ENCODE measurements around the gene ADCYAP1R1. TPM values are rescaled to one million over a fixed set of nuclear protein-coding genes. Genes with fewer than 3 reads are reported as not detected.
A peak's percentile ranks its signal among the peaks of the same experiment; 100 is the strongest.

ADCYAP1R1 gene
- total and polyA plus RNA-seq, 2 of the 8 experiments (the other 6 are each of a cell fraction or from before 2014, with no cell fraction given) = 14.4 to 14.6 TPM

DNA sequence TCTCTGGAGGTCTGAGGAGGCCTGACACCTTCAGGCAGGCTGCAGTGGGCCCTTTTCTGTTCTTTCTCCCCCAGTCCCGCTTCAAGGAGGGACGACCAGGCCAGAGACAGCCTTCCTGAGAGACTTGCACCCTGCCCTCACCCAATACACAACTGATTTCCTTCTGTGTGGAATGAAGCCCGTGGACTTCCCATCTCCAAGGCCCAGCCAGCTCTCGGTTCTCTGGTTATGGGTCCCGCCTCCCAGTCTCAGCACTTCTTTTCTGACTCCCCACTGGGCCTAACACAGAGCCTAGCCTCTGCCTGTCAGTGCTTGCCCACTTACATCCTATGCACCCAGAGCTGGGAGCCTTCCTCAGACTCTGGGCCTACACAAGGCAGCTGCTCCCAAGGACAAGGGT lies 24.1 kb upstream of the ADCYAP1R1 start:
- Histone ChIP-seq H4K20me1 (replicated peaks in 1 of 2; ENCODE audit: control insufficient read depth in 1 of 2, insufficient read depth in 2 of 2, low read length in 2 of 2) (no peaks in the 10 kb centered on the region), H3K4ac (replicated peaks; ENCODE audit: insufficient read length, low read depth, low read length) (no peak overlapping the region), H3K4me1 (replicated peaks in 1 of 4; ENCODE audit: control insufficient read depth in 3 of 4, insufficient read depth in 4 of 4, low read length in 3 of 4) (peaks cover 3 to 10% (median 6%) of the 10 kb centered on the region in 4 experiments), H3K79me1 (ENCODE audit: low read depth, low read length) (no peaks in the 10 kb centered on the region; the same call in 1 of the 2 replicates), H3K36me3 (ENCODE audit: control insufficient read depth in 2 of 4, insufficient read depth in 4 of 4, low read length in 3 of 4) (no peaks in the 10 kb centered on the region), H2BK15ac (ENCODE audit: low read length) (no peak overlapping the region), H2BK120ac (replicated peaks; ENCODE audit: low read depth, low read length) (no peak overlapping the region), H3K27ac (ENCODE audit: low read depth, low read length) (no peak overlapping the region), H2BK12ac (ENCODE audit: low read depth, low read length) (peak overlapping the region; percentile 60; the same call in 1 of the 2 replicates), H3K56ac (replicated peaks; ENCODE audit: insufficient read length, low read depth, low read length) (no peak overlapping the region), H4K8ac (ENCODE audit: extremely low read depth, insufficient read depth, low read length) (no peak overlapping the region), H4K5ac (ENCODE audit: insufficient read length, low read depth, low read length) (no peak overlapping the region), H3K23ac (ENCODE audit: insufficient read length) (no peak overlapping the region), H3K79me2 (ENCODE audit: control insufficient read depth in 1 of 2, insufficient read depth in 2 of 2, low read length in 2 of 2) (no peaks in the 10 kb centered on the region), H3K4me3 (ENCODE audit: extremely low read depth in 1 of 4, insufficient read depth in 2 of 4, low read depth in 3 of 4, low read length in 4 of 4) (no peak overlapping the region), H2AFZ (ENCODE audit: low read length) (no peak overlapping the region), H3K27me3 (replicated peaks in 1 of 4; ENCODE audit: control insufficient read depth in 3 of 4, extremely low read depth in 1 of 4, insufficient read depth in 3 of 4, low read length in 3 of 4) (no peaks in the 10 kb centered on the region), H3K18ac (ENCODE audit: extremely low read depth, low read length) (0 out of 2 replicates have a peak overlapping the region, but pooled peaks have one; percentile 78), H3K9me3 (ENCODE audit: insufficient read depth in 2 of 2, low read depth in 1 of 2, low read length in 1 of 2) (no peaks in the 10 kb centered on the region), H3K9ac (replicated peaks in 1 of 4; ENCODE audit: extremely low read depth in 1 of 4, low read depth in 3 of 4, low read length in 3 of 4) (no peak overlapping the region), H3K23me2 (ENCODE audit: low read depth, low read length) (no peaks in the 10 kb centered on the region), H2BK20ac (ENCODE audit: low read length) (no peak overlapping the region), H3K4me2 (ENCODE audit: insufficient read depth in 1 of 2, low read depth in 2 of 2, low read length in 2 of 2) (no peak overlapping the region), H3K14ac (ENCODE audit: insufficient read length) (no peak overlapping the region), H2AK5ac (ENCODE audit: low read depth, low read length) (no peak overlapping the region), H2BK5ac (ENCODE audit: low read depth, low read length) (no peak overlapping the region), H4K91ac (replicated peaks; ENCODE audit: insufficient read length, low read length) (no peak overlapping the region)
- ChIA-PET CTCF (ENCODE audit: partially characterized antibody) (interaction anchor here (1.3 to 52.0 kb wide), 7 partner anchors 12 to 96 kb away, joined by 3 to 880 read pairs (median 10); partner anchors contain the start of genes ADCYAP1R1 and GHRHR), POLR2A (ENCODE audit: partially characterized antibody) (no interaction called here)
- DNase-seq (ENCODE audit: low read depth in 1 of 2, low spot score in 2 of 2) = no peak
- FAIRE-seq = no peak
- WGBS, 2 experiments (ENCODE audit: extremely low coverage in 1 of 2, insufficient coverage in 1 of 2, insufficient read length in 1 of 2, insufficient replicate concordance in 2 of 2, low coverage in 1 of 2, low lambda C conversion rate in 2 of 2, missing lambda C conversion rate in 1 of 2) = 89% methylated on average over 5 of the region's 5 CpGs; no CpG with 5 or more reads in 1 of the 2 experiments
